SU-DHL-6 (cell line): ENCODE results near the gene CHGA.

ENCODE experiments used
- H2AFZ ChIP-seq: fragments of 200-600 bp; sonication (generic); 2 replicates; pipeline ENCODE4 v1.6.1; 2014; ENCODE audit warnings: low read depth, mild to moderate bottlenecking, moderate library complexity, mixed read lengths, antibody characterized with exemption, low read length; ENCODE audit not compliant: severe bottlenecking
- H3F3A ChIP-seq: fragments of 200-600 bp; shearing (Covaris generic); 2 replicates; pipeline ENCODE4 v1.6.0; 2016; ENCODE audit warnings: antibody characterized with exemption, mild to moderate bottlenecking; ENCODE audit not compliant: insufficient read depth
- H3K27ac ChIP-seq: fragments of 200-600 bp; sonication (generic); 2 replicates; pipeline ENCODE4 v1.5.1; 2016; ENCODE audit warnings: low read depth, mild to moderate bottlenecking, low read length, moderate library complexity, mixed read lengths
- H3K27me3 ChIP-seq: fragments of 200-600 bp; sonication (generic), shearing (Covaris generic); 2 replicates; pipeline ENCODE4 v1.6.0; 2014; ENCODE audit warnings: mild to moderate bottlenecking, low read length
- H3K36me3 ChIP-seq: fragments of 200-600 bp; sonication (generic); 2 replicates; pipeline ENCODE4 v1.6.1; 2014; ENCODE audit warnings: mild to moderate bottlenecking, low read length, mixed read lengths
- H3K4me2 ChIP-seq: fragments of 300-600, 200-600 bp; shearing (Covaris generic), sonication (generic); 2 replicates; pipeline ENCODE4 v1.6.0; 2014; ENCODE audit warnings: low read length, low read depth, mild to moderate bottlenecking; ENCODE audit not compliant: poor library complexity, severe bottlenecking
- H3K4me3 ChIP-seq: fragments of 200-600 bp; sonication (generic); 2 replicates; pipeline ENCODE4 v1.5.1; 2014; ENCODE audit warnings: antibody characterized with exemption, low read length, mild to moderate bottlenecking, mixed read lengths; ENCODE audit not compliant: insufficient read depth, poor library complexity, severe bottlenecking
- H3K79me2 ChIP-seq: fragments of 200-600 bp; sonication (generic); 2 replicates; pipeline ENCODE4 v1.6.1; 2014; ENCODE audit warnings: mild to moderate bottlenecking, low read length, moderate library complexity; ENCODE audit not compliant: insufficient read depth
- H3K9ac ChIP-seq: fragments of 200-600 bp; sonication (generic); 2 replicates; pipeline ENCODE4 v1.7.0; 2014; ENCODE audit warnings: mild to moderate bottlenecking, low read length
- H3K9me2 ChIP-seq: fragments of 200-600 bp; sonication (generic); replicated peaks from 2 replicates; pipeline ENCODE4 v1.6.1; 2014; ENCODE audit warnings: low read length; ENCODE audit not compliant: insufficient read depth
- H3K9me3 ChIP-seq: fragments of 200-600 bp; sonication (generic); 2 replicates; pipeline ENCODE4 v1.6.1; 2014; ENCODE audit warnings: low read length, mixed read lengths; ENCODE audit not compliant: insufficient read depth
- H4K20me1 ChIP-seq: fragments of 200-600 bp; sonication (generic); 2 replicates; pipeline ENCODE4 v1.6.1; 2014; ENCODE audit warnings: low read depth, mild to moderate bottlenecking, antibody characterized with exemption, low read length, moderate library complexity, mixed read lengths
- EZH2phosphoT487 ChIP-seq: fragments of 200-600 bp; sonication (generic), shearing (Covaris generic); conservative IDR thresholded peaks from 2 replicates; pipeline ENCODE4 v1.6.1; 2018; ENCODE audit warnings: mild to moderate bottlenecking, antibody characterized with exemption, low read length, moderate library complexity, mixed read lengths
- TF ChIP-seq, protein P1 (sequence below): fragments of 200-600 bp; sonication (generic); IDR thresholded peaks from one replicate; pipeline ENCODE4 v1.5.1; 2017; ENCODE audit warnings: antibody characterized with exemption, mild to moderate bottlenecking, low read length, moderate library complexity; ENCODE audit not compliant: insufficient read depth, poor library complexity, severe bottlenecking

CHGA gene, protein sequence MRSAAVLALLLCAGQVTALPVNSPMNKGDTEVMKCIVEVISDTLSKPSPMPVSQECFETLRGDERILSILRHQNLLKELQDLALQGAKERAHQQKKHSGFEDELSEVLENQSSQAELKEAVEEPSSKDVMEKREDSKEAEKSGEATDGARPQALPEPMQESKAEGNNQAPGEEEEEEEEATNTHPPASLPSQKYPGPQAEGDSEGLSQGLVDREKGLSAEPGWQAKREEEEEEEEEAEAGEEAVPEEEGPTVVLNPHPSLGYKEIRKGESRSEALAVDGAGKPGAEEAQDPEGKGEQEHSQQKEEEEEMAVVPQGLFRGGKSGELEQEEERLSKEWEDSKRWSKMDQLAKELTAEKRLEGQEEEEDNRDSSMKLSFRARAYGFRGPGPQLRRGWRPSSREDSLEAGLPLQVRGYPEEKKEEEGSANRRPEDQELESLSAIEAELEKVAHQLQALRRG

DNA sequence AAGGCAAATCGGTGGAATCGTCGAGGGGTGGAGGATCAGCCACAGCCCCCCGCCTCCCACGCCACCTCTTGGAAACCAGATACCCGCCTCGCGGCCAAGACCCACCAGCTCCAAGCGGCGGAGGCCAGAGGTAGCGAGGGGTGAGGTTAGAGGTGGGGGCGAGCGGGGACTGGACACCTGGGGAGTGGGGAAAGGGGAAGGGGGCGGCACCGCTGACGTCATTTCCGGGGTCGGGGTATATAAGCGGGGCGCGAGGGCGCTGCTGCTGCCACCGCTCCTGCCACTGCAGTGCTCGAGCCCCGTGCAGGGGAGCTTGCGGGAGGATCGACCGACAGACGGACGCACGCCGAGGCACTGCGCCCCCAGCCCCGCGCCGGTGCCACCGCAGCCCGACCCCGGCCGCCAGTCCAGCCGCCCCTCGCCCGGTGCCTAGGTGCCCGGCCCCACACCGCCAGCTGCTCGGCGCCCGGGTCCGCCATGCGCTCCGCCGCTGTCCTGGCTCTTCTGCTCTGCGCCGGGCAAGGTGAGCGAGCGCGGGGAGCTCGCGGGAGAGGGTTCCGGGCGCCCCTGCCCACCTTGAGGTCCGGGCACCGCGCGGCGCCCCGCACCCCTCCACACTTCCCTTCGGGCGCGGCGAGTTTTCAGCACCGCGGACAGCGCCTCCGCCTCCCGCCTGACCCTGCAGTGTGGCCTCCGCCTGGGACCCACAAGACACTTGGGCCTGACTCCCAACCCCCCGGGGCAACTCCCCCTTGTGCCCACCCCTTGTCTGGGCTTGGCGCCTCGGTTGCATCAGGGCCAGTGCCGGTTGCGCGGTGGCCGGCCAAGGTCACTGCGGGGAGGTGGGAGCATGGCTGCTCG lies at the start of gene CHGA:
TSS of gene CHGA (plus strand) at position 268 of the 861 bp plus-strand sequence. CDS start at position 478, 210 bp downstream.
- Histone ChIP-seq H2AFZ (no peak within 1 kb of the TSS), H3K27ac (no peak within 1 kb of the TSS), H4K20me1 (no peaks in the 10 kb centered on the region), H3K79me2 (no peaks in the 10 kb centered on the region), H3K27me3 (no peaks in the 10 kb centered on the region), H3K9me2 (no peaks in the 10 kb centered on the region), H3K9me3 (no peaks in the 10 kb centered on the region), H3K36me3 (no peaks in the 10 kb centered on the region), H3K9ac (no peak within 1 kb of the TSS), H3F3A (no peaks in the 10 kb centered on the region), H3K4me2 (peak within 1 kb of the TSS; percentile 6), H3K4me3 (no peak within 1 kb of the TSS)
- TF ChIP-seq EZH2phosphoT487: no peak
- TF ChIP-seq, protein P1, sequence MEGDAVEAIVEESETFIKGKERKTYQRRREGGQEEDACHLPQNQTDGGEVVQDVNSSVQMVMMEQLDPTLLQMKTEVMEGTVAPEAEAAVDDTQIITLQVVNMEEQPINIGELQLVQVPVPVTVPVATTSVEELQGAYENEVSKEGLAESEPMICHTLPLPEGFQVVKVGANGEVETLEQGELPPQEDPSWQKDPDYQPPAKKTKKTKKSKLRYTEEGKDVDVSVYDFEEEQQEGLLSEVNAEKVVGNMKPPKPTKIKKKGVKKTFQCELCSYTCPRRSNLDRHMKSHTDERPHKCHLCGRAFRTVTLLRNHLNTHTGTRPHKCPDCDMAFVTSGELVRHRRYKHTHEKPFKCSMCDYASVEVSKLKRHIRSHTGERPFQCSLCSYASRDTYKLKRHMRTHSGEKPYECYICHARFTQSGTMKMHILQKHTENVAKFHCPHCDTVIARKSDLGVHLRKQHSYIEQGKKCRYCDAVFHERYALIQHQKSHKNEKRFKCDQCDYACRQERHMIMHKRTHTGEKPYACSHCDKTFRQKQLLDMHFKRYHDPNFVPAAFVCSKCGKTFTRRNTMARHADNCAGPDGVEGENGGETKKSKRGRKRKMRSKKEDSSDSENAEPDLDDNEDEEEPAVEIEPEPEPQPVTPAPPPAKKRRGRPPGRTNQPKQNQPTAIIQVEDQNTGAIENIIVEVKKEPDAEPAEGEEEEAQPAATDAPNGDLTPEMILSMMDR: no peak

DNA sequence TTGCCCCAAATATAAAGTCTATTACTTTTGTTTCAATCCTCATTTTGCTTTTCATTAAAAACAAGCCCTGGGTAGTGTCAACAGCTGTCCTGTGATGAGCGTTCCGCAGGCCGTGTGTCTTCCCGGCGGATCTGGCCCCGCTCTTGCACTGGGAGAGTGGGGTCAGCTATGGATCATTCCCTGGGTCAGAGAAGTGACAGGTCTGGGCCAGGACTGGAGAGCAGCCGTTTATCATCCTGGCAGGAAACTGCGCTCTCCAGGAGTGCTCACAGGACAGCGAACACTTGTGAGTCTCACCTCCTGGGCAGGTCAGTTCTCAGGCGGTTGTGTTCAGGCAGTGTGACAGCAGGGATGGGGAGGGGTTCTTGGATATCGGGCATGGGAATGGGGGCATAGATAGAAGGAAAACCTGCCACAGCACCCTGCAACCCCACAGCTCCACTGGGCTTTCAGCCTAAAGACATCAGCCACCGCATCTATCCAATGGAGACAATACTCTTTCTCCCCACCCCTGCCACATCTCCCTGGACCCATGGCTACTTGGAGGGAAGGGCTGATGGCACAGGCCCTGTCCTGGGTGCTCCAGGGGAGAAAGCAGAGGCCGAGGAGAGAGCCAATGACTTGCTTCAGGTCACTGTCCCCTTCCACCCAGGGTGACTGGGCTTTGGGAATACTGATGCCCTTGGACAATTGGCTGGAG lies 47.8 kb upstream of the CHGA start:
- Histone ChIP-seq H4K20me1 (no peaks in the 10 kb centered on the region), H3K79me2 (no peaks in the 10 kb centered on the region), H3K27ac (no peak overlapping the region), H3K4me2 (no peak overlapping the region), H3K9ac (no peak overlapping the region), H3K4me3 (no peak overlapping the region), H3F3A (no peaks in the 10 kb centered on the region), H2AFZ (no peak overlapping the region), H3K27me3 (no peaks in the 10 kb centered on the region), H3K9me2 (no peaks in the 10 kb centered on the region), H3K36me3 (no peaks in the 10 kb centered on the region), H3K9me3 (no peaks in the 10 kb centered on the region)
- no peak for TF ChIP-seq EZH2phosphoT487
- TF ChIP-seq, protein P1: no peak

DNA sequence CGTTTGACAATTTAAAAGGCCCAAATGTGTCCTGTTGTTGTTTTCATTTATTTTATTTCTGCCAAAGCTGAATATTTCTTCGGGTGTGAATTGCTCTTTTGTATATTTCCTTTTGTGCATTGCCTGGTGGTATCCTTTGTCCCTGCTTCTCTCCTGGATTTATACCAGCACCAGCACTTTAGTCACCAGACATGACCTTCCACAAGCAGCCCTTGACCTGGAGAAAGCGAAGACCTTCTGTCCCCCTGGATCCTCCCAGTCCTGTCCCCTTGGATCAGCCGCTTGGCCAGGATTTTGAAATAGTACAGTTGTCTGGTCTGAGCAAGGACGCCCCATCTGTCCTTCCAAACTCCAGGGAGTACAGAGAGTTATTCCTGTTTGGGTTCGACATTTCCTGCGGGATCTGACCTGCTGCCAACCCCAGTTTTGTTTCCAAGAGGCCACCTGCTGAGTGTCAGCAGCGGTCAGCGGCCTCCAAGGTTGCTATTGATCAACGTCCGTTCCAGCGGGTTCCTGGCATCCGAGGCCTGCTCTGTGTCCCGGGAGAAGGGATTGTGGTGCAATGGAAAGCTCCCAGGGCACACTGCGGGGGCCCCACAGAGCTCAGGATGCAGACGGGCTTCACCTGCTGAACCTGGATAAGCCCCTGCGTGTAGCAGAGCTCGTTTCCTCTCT lies 45.1 kb upstream of the CHGA start:
- no peaks in the 10 kb centered on the region for H3K27me3 ChIP-seq

More for the DNA sequence above, 45.1 kb upstream of the CHGA start:
- H3K4me3 ChIP-seq: no peak overlapping the region
- H3K9me3 ChIP-seq: no peaks in the 10 kb centered on the region
- no peak overlapping the region for H3K4me2 ChIP-seq
- H4K20me1 ChIP-seq: no peaks in the 10 kb centered on the region
- no peak for TF ChIP-seq EZH2phosphoT487
- TF ChIP-seq, protein P1: no peak
- no peak overlapping the region for H3K27ac ChIP-seq
- H3K9me2 ChIP-seq: no peaks in the 10 kb centered on the region
- no peaks in the 10 kb centered on the region for H3K36me3 ChIP-seq
- H3K79me2 ChIP-seq: no peaks in the 10 kb centered on the region
- no peak overlapping the region for H2AFZ ChIP-seq
- no peaks in the 10 kb centered on the region for H3F3A ChIP-seq
- H3K9ac ChIP-seq: no peak overlapping the region
